ENCODE data around the gene LTBP1. TPM values are rescaled to one million over a fixed set of nuclear protein-coding genes. Genes with fewer than 3 reads are reported as not detected.

LTBP1 gene
- total RNA-seq, 5 donors from 2014 or later (not counting 1 experiment from before 2014, with no cell fraction given): 0.16 to 0.76 (median 0.43) TPM

- POLR2A ChIA-PET: no interaction called here
- H3K27ac Mint-ChIP-seq: no peak overlapping the region
- H3K27ac ChIP-seq (ENCODE audit: low read length): no peak overlapping the region
- no peaks in the 10 kb centered on the region for H3K9me3 ChIP-seq
- H3K36me3 Mint-ChIP-seq: no peaks in the 10 kb centered on the region
- H3K9me3 Mint-ChIP-seq: no peaks in the 10 kb centered on the region
- no peaks in the 10 kb centered on the region for H3K4me1 Mint-ChIP-seq
- ATAC-seq (replicated peaks in 1 of 4) (no peak), DNase-seq (no peak)
- no peaks in the 10 kb centered on the region for H3K36me3 ChIP-seq (ENCODE audit: control insufficient read depth in 2 of 2, extremely low read depth in 1 of 2, insufficient read depth in 1 of 2, low read length in 1 of 2)
- H3K4me3 ChIP-seq (ENCODE audit: control insufficient read depth in 1 of 2, extremely low read depth in 1 of 2, low read length in 1 of 2): no peak overlapping the region
- peaks cover 0 to 3% of the 10 kb centered on the region in 2 experiments for H3K27me3 ChIP-seq (replicated peaks in 1 of 2; ENCODE audit: control insufficient read depth in 2 of 2, extremely low read depth in 1 of 2, insufficient read depth in 2 of 2, low read length in 1 of 2)
- no peaks in the 10 kb centered on the region for H3K4me1 ChIP-seq (ENCODE audit: control insufficient read depth in 1 of 2, extremely low read depth in 1 of 2, insufficient read depth in 2 of 2, low read length in 2 of 2)
- WGBS (ENCODE audit: insufficient coverage): 33% methylated on average over 1 of the region's 3 CpGs
- peaks cover 17 to 18% of the 10 kb centered on the region in 2 donors for H3K27me3 Mint-ChIP-seq
- no peak overlapping the region for H3K4me3 Mint-ChIP-seq
- CTCF ChIA-PET: no interaction called here
These were observed 7.8 kb upstream of the LTBP1 start for GRCh38 chr2:32938934-32939333.

- Histone ChIP-seq H3K4me3 (ENCODE audit: control insufficient read depth in 1 of 2, extremely low read depth in 1 of 2, low read length in 1 of 2) (no peak overlapping the region), H3K36me3 (ENCODE audit: control insufficient read depth in 2 of 2, extremely low read depth in 1 of 2, insufficient read depth in 1 of 2, low read length in 1 of 2) (no peaks in the 10 kb centered on the region), H3K27me3 (replicated peaks in 1 of 2; ENCODE audit: control insufficient read depth in 2 of 2, extremely low read depth in 1 of 2, insufficient read depth in 2 of 2, low read length in 1 of 2) (peaks cover 0 to 5% of the 10 kb centered on the region in 2 experiments), H3K4me1 (ENCODE audit: control insufficient read depth in 1 of 2, extremely low read depth in 1 of 2, insufficient read depth in 2 of 2, low read length in 2 of 2) (no peaks in the 10 kb centered on the region), H3K27ac (ENCODE audit: low read length) (no peak overlapping the region), H3K9me3 (no peaks in the 10 kb centered on the region)
- Mint-ChIP-seq H3K36me3 (no peaks in the 10 kb centered on the region), H3K27ac (no peak overlapping the region), H3K9me3 (no peaks in the 10 kb centered on the region), H3K4me3 (no peak overlapping the region), H3K27me3 (peaks cover 18 to 26% of the 10 kb centered on the region in 2 donors), H3K4me1 (no peaks in the 10 kb centered on the region)
- no peak for ATAC-seq (replicated peaks in 1 of 4)
- ChIA-PET POLR2A (no interaction called here), CTCF (no interaction called here)
- WGBS (ENCODE audit: insufficient coverage): 100% methylated on average over 1 of the region's 8 CpGs
- DNase-seq: no peak
These were observed 6.3 kb upstream of the LTBP1 start for GRCh38 chr2:32940316-32940997.

GRCh38 chr2:32941944-32942690 is 4.6 kb upstream of the LTBP1 start:
- POLR2A ChIA-PET: interaction anchor here in 1 of 2 donors (0.9 kb wide), 1 partner anchor 21 kb away, joined by 3 read pairs; no protein-coding TSS in a partner anchor
- H3K9me3 ChIP-seq: no peaks in the 10 kb centered on the region
- Mint-ChIP-seq H3K36me3 (no peaks in the 10 kb centered on the region), H3K9me3 (no peaks in the 10 kb centered on the region), H3K4me3 (no peak overlapping the region), H3K4me1 (no peaks in the 10 kb centered on the region), H3K27me3 (peaks cover 16 to 18% of the 10 kb centered on the region in 2 donors), H3K27ac (no peak overlapping the region)
- H3K36me3 ChIP-seq (ENCODE audit: control insufficient read depth in 2 of 2, extremely low read depth in 1 of 2, insufficient read depth in 1 of 2, low read length in 1 of 2): no peaks in the 10 kb centered on the region
- 86% methylated on average over 2 of the region's 8 CpGs for WGBS (ENCODE audit: insufficient coverage)
- CTCF ChIA-PET: no interaction called here
- no peak for ATAC-seq (replicated peaks in 1 of 4)
- peaks cover 0 to 14% of the 10 kb centered on the region in 2 experiments for H3K27me3 ChIP-seq (replicated peaks in 1 of 2; ENCODE audit: control insufficient read depth in 2 of 2, extremely low read depth in 1 of 2, insufficient read depth in 2 of 2, low read length in 1 of 2)
- no peak overlapping the region for H3K27ac ChIP-seq (ENCODE audit: low read length)
- no peak for DNase-seq
- peaks cover 0 to 7% of the 10 kb centered on the region in 2 experiments for H3K4me1 ChIP-seq (ENCODE audit: control insufficient read depth in 1 of 2, extremely low read depth in 1 of 2, insufficient read depth in 2 of 2, low read length in 2 of 2)
- no peak overlapping the region for H3K4me3 ChIP-seq (ENCODE audit: control insufficient read depth in 1 of 2, extremely low read depth in 1 of 2, low read length in 1 of 2)

- Histone ChIP-seq H3K9me3 (no peaks in the 10 kb centered on the region), H3K27ac (ENCODE audit: low read length) (no peak overlapping the region), H3K4me3 (ENCODE audit: control insufficient read depth in 1 of 2, extremely low read depth in 1 of 2, low read length in 1 of 2) (no peak overlapping the region), H3K36me3 (ENCODE audit: control insufficient read depth in 2 of 2, extremely low read depth in 1 of 2, insufficient read depth in 1 of 2, low read length in 1 of 2) (no peaks in the 10 kb centered on the region), H3K4me1 (ENCODE audit: control insufficient read depth in 1 of 2, extremely low read depth in 1 of 2, insufficient read depth in 2 of 2, low read length in 2 of 2) (peaks cover 0 to 8% of the 10 kb centered on the region in 2 experiments), H3K27me3 (replicated peaks in 1 of 2; ENCODE audit: control insufficient read depth in 2 of 2, extremely low read depth in 1 of 2, insufficient read depth in 2 of 2, low read length in 1 of 2) (peaks cover 0 to 18% of the 10 kb centered on the region in 2 experiments)
- DNase-seq (no peak), ATAC-seq (replicated peaks in 1 of 4) (no peak)
- H3K4me1 Mint-ChIP-seq: peaks cover 0 to under 1% (median 0%) of the 10 kb centered on the region in 3 donors
- H3K27ac Mint-ChIP-seq: no peak overlapping the region
- no peak overlapping the region for H3K4me3 Mint-ChIP-seq
- no CpG with 5 or more reads among the region's 4 CpGs for WGBS (ENCODE audit: insufficient coverage)
- ChIA-PET CTCF (no interaction called here), POLR2A (interaction anchor here in 1 of 2 donors (0.9 kb wide), 1 partner anchor 20 kb away, joined by 3 read pairs; no protein-coding TSS in a partner anchor)
- H3K36me3 Mint-ChIP-seq: no peaks in the 10 kb centered on the region
- H3K9me3 Mint-ChIP-seq: no peaks in the 10 kb centered on the region
- peaks cover 9 to 14% of the 10 kb centered on the region in 2 donors for H3K27me3 Mint-ChIP-seq
These were observed 3.8 kb upstream of the LTBP1 start for GRCh38 chr2:32942793-32943485.

GRCh38 chr2:32945286-32945685 is 1.5 kb upstream of the LTBP1 start:
- peaks cover 0 to 23% of the 10 kb centered on the region in 2 experiments for H3K27me3 ChIP-seq (replicated peaks in 1 of 2; ENCODE audit: control insufficient read depth in 2 of 2, extremely low read depth in 1 of 2, insufficient read depth in 2 of 2, low read length in 1 of 2)
- no peaks in the 10 kb centered on the region for H3K36me3 Mint-ChIP-seq
- 100% methylated on average over 1 of the region's 2 CpGs for WGBS (ENCODE audit: insufficient coverage)
- H3K36me3 ChIP-seq (ENCODE audit: control insufficient read depth in 2 of 2, extremely low read depth in 1 of 2, insufficient read depth in 1 of 2, low read length in 1 of 2): no peaks in the 10 kb centered on the region
- no peaks in the 10 kb centered on the region for H3K9me3 ChIP-seq
- no peak overlapping the region for H3K27ac Mint-ChIP-seq
- POLR2A ChIA-PET: no interaction called here
- H3K27ac ChIP-seq (ENCODE audit: low read length): no peak overlapping the region
- H3K9me3 Mint-ChIP-seq: no peaks in the 10 kb centered on the region
- H3K4me3 ChIP-seq (ENCODE audit: control insufficient read depth in 1 of 2, extremely low read depth in 1 of 2, low read length in 1 of 2): no peak overlapping the region
- CTCF ChIA-PET: interaction anchor here in 1 of 2 donors (0.7 kb wide), 1 partner anchor 226 kb away, joined by 3 read pairs; no protein-coding TSS in a partner anchor
- DNase-seq (no peak), ATAC-seq (replicated peaks in 1 of 4) (no peak)
- H3K4me1 Mint-ChIP-seq: peaks cover 0 to 4% (median 3%) of the 10 kb centered on the region in 3 donors
- H3K4me3 Mint-ChIP-seq: peak overlapping the region in 1 of 3 donors; percentile 73
- peaks cover 0 to 10% of the 10 kb centered on the region in 2 experiments for H3K4me1 ChIP-seq (ENCODE audit: control insufficient read depth in 1 of 2, extremely low read depth in 1 of 2, insufficient read depth in 2 of 2, low read length in 2 of 2)
- peaks cover 22 to 27% of the 10 kb centered on the region in 2 donors for H3K27me3 Mint-ChIP-seq

GRCh38 chr2:32947076-32947483 is 327 bp downstream of the LTBP1 start:
- Mint-ChIP-seq H3K4me1 (peaks cover 0 to 7% (median 4%) of the 10 kb centered on the region in 3 donors), H3K4me3 (peak overlapping the region in 1 of 3 donors; percentile 73), H3K36me3 (no peaks in the 10 kb centered on the region), H3K27ac (no peak overlapping the region), H3K9me3 (no peaks in the 10 kb centered on the region), H3K27me3 (peaks cover 25% of the 10 kb centered on the region in 2 donors)
- H3K9me3 ChIP-seq: no peaks in the 10 kb centered on the region
- ChIA-PET CTCF (no interaction called here), POLR2A (no interaction called here)
- peaks cover 0 to 10% of the 10 kb centered on the region in 2 experiments for H3K4me1 ChIP-seq (ENCODE audit: control insufficient read depth in 1 of 2, extremely low read depth in 1 of 2, insufficient read depth in 2 of 2, low read length in 2 of 2)
- no peaks in the 10 kb centered on the region for H3K36me3 ChIP-seq (ENCODE audit: control insufficient read depth in 2 of 2, extremely low read depth in 1 of 2, insufficient read depth in 1 of 2, low read length in 1 of 2)
- ATAC-seq (replicated peaks in 1 of 4) (peak; percentile 3 to 19 (median 12)), DNase-seq (peak in 2 of 35 experiments; percentile 1 to 2)
- peaks cover 0 to 23% of the 10 kb centered on the region in 2 experiments for H3K27me3 ChIP-seq (replicated peaks in 1 of 2; ENCODE audit: control insufficient read depth in 2 of 2, extremely low read depth in 1 of 2, insufficient read depth in 2 of 2, low read length in 1 of 2)
- H3K27ac ChIP-seq (ENCODE audit: low read length): no peak overlapping the region
- peak overlapping the region; percentile 21 to 66 for H3K4me3 ChIP-seq (ENCODE audit: control insufficient read depth in 1 of 2, extremely low read depth in 1 of 2, low read length in 1 of 2)
- WGBS (ENCODE audit: insufficient coverage): 1% methylated on average over 43 of the region's 52 CpGs

All from T-cell (primary cell).